ENCODE results near the gene IL21.

GRCh38 chr4:122577189-122577553, 43.7 kb downstream of the IL21 start:
- TF ChIP-seq, protein P1, sequence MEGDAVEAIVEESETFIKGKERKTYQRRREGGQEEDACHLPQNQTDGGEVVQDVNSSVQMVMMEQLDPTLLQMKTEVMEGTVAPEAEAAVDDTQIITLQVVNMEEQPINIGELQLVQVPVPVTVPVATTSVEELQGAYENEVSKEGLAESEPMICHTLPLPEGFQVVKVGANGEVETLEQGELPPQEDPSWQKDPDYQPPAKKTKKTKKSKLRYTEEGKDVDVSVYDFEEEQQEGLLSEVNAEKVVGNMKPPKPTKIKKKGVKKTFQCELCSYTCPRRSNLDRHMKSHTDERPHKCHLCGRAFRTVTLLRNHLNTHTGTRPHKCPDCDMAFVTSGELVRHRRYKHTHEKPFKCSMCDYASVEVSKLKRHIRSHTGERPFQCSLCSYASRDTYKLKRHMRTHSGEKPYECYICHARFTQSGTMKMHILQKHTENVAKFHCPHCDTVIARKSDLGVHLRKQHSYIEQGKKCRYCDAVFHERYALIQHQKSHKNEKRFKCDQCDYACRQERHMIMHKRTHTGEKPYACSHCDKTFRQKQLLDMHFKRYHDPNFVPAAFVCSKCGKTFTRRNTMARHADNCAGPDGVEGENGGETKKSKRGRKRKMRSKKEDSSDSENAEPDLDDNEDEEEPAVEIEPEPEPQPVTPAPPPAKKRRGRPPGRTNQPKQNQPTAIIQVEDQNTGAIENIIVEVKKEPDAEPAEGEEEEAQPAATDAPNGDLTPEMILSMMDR (IDR thresholded peaks at IDR 0.05; ENCODE audit: insufficient read depth, low read length), result no peak
- no peak for TF ChIP-seq POLR2AphosphoS5 (IDR thresholded peaks at IDR 0.05; ENCODE audit: low read depth)
